OCI-LY3 (cell line): Measurements from ENCODE around the gene FASTK.
A peak's percentile ranks its signal among the peaks of the same experiment; 100 is the strongest.

Source experiments
- H2AFZ ChIP-seq: fragments of 200-600, 300-600 bp; shearing (Covaris generic); 2 replicates; pipeline ENCODE4 v1.6.0; 2014; ENCODE audit warnings: antibody characterized with exemption, low read depth, low read length
- H3K27ac ChIP-seq: fragments of 200-600, 300-600 bp; sonication (generic); 2 replicates; pipeline ENCODE4 v1.5.1; 2014; ENCODE audit warnings: mild to moderate bottlenecking, low read length, moderate library complexity, mixed read lengths
- H3K27me3 ChIP-seq: fragments of 200-600, 300-600 bp; sonication (generic); 2 replicates; pipeline ENCODE4 v1.6.1; 2014; ENCODE audit warnings: low read depth, low read length, mixed read lengths
- H3K36me3 ChIP-seq: fragments of 200-600, 300-600 bp; sonication (generic); replicated peaks from 2 replicates; pipeline ENCODE3; 2014; ENCODE audit warnings: low read depth, low read length, mixed read lengths
- H3K4me1 ChIP-seq: fragments of 300-600, 200-600 bp; sonication (generic); 2 replicates; pipeline ENCODE4 v1.6.1; 2014; ENCODE audit warnings: low read length, mixed read lengths
- H3K4me2 ChIP-seq: fragments of 200-600, 300-600 bp; sonication (generic); 2 replicates; pipeline ENCODE4 v1.6.1; 2014; ENCODE audit warnings: low read length, mixed read lengths
- H3K4me3 ChIP-seq: fragments of 300-600, 200-600 bp; sonication (generic); 2 replicates; pipeline ENCODE4 v1.5.1; 2014; ENCODE audit warnings: antibody characterized with exemption, mild to moderate bottlenecking, low read length, moderate library complexity
- H3K79me2 ChIP-seq: fragments of 300-600, 200-600 bp; shearing (Covaris generic); 2 replicates; pipeline ENCODE4 v1.6.1; 2014; ENCODE audit warnings: mild to moderate bottlenecking, low read length, mixed read lengths
- H3K9ac ChIP-seq: fragments of 300-600, 200-600 bp; shearing (Covaris generic); 2 replicates; pipeline ENCODE4 v1.6.0; 2014; ENCODE audit warnings: mild to moderate bottlenecking, low read length, moderate library complexity
- H3K9me3 ChIP-seq: fragments of 200-600, 300-600 bp; shearing (Covaris generic); 2 replicates; pipeline ENCODE4 v1.6.1; 2014; ENCODE audit warnings: low read length, mixed read lengths; ENCODE audit not compliant: insufficient read depth
- H4K20me1 ChIP-seq: fragments of 200-600, 300-600 bp; sonication (generic); 2 replicates; pipeline ENCODE4 v1.6.1; 2016; ENCODE audit warnings: low read length, mixed read lengths; ENCODE audit not compliant: insufficient read depth
- EZH2phosphoT487 ChIP-seq: fragments of 200-600 bp; shearing (Covaris generic); IDR thresholded peaks from 2 replicates; pipeline ENCODE4 v1.6.1; 2018; ENCODE audit warnings: antibody characterized with exemption, mixed run types, low read depth
- TF ChIP-seq, protein P1 (sequence below): fragments of 200-600, 300-600 bp; sonication (generic); IDR thresholded peaks from 2 replicates; pipeline ENCODE4 v1.5.1; 2014; ENCODE audit warnings: antibody characterized with exemption, low read length, low read depth

FASTK gene, protein sequence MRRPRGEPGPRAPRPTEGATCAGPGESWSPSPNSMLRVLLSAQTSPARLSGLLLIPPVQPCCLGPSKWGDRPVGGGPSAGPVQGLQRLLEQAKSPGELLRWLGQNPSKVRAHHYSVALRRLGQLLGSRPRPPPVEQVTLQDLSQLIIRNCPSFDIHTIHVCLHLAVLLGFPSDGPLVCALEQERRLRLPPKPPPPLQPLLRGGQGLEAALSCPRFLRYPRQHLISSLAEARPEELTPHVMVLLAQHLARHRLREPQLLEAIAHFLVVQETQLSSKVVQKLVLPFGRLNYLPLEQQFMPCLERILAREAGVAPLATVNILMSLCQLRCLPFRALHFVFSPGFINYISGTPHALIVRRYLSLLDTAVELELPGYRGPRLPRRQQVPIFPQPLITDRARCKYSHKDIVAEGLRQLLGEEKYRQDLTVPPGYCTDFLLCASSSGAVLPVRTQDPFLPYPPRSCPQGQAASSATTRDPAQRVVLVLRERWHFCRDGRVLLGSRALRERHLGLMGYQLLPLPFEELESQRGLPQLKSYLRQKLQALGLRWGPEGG

DNA sequence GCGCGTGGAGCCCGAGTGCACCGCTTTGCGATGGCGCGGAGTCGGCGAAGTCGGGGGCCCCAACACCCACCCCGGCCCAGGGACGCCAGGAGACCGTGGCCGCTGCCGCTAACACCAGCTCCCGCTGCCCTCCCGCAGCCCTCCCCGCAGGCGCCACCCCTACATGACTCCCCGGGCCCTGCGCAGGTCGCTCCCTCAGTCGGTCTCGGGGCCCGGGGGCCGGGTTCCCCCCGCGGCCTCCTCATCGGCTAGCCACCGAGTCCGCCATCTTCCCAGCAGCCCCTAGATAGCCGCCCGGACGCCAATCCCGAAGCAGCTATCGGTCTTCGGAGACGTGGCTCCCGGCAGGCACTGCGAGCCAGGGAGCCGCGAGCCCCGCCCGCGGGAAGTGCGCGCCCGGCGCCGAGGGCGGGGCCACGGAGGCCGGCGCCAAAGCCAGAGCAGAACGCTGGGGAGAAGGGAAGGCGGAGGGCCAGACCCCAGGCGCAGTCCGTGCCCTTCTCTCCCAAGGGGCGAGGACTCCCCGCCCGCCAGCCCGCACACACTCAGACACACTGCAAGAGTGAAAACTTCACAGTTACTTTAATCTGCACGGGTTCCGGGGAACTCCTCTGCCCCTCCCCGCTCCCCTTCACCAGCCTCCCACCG, at the start of gene FASTK:
TSS of gene FASTK (minus strand) at position 288 of the 648 bp plus-strand sequence. CDS start at position 245, 43 bp downstream.
- Histone ChIP-seq H3K4me2 (peak within 1 kb of the TSS; percentile 88), H3K9ac (peak within 1 kb of the TSS; percentile 92), H3K9me3 (no peaks in the 10 kb centered on the region), H3K79me2 (peaks cover 43% of the 10 kb centered on the region), H4K20me1 (no peaks in the 10 kb centered on the region), H3K4me1 (peaks cover 49% of the 10 kb centered on the region), H3K27me3 (no peaks in the 10 kb centered on the region), H3K36me3 (peaks cover 10% of the 10 kb centered on the region), H3K4me3 (peak within 1 kb of the TSS; percentile 94), H3K27ac (peak within 1 kb of the TSS; percentile 59), H2AFZ (no peak within 1 kb of the TSS)
- TF ChIP-seq EZH2phosphoT487, result no peak
- TF ChIP-seq, protein P1, sequence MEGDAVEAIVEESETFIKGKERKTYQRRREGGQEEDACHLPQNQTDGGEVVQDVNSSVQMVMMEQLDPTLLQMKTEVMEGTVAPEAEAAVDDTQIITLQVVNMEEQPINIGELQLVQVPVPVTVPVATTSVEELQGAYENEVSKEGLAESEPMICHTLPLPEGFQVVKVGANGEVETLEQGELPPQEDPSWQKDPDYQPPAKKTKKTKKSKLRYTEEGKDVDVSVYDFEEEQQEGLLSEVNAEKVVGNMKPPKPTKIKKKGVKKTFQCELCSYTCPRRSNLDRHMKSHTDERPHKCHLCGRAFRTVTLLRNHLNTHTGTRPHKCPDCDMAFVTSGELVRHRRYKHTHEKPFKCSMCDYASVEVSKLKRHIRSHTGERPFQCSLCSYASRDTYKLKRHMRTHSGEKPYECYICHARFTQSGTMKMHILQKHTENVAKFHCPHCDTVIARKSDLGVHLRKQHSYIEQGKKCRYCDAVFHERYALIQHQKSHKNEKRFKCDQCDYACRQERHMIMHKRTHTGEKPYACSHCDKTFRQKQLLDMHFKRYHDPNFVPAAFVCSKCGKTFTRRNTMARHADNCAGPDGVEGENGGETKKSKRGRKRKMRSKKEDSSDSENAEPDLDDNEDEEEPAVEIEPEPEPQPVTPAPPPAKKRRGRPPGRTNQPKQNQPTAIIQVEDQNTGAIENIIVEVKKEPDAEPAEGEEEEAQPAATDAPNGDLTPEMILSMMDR, result no peak

DNA sequence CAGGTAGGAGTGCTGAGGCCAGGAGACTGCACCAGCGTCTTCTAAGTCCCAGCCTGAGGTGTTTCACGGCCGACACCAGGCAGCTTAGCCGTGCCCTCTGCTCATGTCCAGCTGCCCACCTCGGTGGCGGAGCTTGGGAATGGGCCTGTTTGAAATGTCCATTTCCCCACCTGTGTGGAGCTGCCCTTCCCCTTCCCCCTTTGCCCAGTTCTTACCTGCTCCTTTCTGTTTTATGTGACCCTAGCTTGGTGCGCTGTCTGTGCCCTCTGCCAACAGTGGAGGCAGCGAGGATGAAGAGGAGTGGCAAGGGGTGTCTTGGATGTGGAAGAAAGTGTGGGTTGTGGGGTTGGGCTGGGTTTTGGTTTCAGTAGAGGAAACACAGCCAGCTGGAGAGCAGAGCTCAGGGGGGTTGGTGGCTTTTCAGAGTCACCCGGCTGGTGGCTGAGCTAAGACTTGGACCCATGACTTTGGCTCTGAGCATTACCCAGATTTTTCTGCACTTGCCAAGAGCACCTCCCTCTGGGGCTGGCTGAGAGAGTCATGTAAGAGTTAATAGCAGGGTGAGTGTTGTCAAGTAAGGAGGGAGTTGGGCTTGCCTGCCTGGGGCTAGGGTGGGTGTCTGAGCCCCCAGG, 49.5 kb upstream of the FASTK start:
- H3K4me2 ChIP-seq, result no peak overlapping the region
- no peak overlapping the region for H3K27ac ChIP-seq
- H3K27me3 ChIP-seq, result no peaks in the 10 kb centered on the region
- no peak for TF ChIP-seq EZH2phosphoT487
- TF ChIP-seq, protein P1, result no peak
- H3K79me2 ChIP-seq, result no peaks in the 10 kb centered on the region
- no peak overlapping the region for H3K4me3 ChIP-seq
- no peaks in the 10 kb centered on the region for H3K4me1 ChIP-seq
- H3K9me3 ChIP-seq, result no peaks in the 10 kb centered on the region
- H3K36me3 ChIP-seq, result no peaks in the 10 kb centered on the region
- no peak overlapping the region for H3K9ac ChIP-seq
- H2AFZ ChIP-seq, result no peak overlapping the region
- peaks cover 4% of the 10 kb centered on the region; the same call in 1 of the 2 replicates for H4K20me1 ChIP-seq

DNA sequence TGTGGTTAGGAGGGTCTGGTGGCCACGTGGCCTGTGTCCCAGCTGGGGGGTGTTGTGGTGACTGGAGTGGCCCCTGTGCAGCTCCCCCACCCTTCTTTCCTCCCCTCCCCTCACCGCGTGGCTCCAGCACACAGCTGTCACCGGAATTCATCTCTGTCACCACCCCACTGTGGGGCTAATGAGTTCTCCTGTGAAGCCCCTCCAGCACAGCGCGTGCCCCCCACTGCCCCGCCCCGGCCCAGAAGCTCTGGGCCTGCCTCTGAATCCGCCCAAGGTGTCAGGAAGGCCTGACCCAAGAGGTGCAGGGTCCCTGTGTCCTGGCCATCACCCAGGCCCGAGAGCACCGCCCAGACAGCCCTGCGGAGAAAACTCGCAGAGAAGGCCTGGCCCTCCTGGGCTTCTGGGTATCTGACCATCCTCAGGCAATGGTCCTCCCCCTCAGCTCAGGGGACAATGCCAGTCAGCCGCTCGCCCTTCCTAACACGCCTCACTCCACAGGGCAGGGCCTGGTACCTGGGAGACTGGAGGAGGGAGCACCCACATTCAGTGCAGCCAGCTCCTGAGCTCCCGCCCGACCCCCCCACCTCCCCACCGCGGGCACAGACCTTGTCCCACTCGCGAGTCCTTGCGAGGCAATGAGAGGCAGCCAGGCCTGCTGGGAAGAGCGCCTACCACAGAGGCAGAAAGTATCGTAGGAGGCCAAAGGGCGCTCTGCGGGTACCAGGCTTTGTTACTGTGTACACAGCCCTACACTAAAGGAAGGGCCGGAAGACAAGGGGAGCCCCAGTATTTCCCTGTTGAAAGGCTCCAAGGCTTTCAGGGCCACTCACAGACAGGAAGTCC, 48.7 kb upstream of the FASTK start:
- Histone ChIP-seq H2AFZ (no peak overlapping the region), H3K4me1 (no peaks in the 10 kb centered on the region), H3K27me3 (no peaks in the 10 kb centered on the region), H3K9me3 (no peaks in the 10 kb centered on the region), H3K4me3 (no peak overlapping the region), H3K9ac (no peak overlapping the region), H4K20me1 (peaks cover 9% of the 10 kb centered on the region), H3K4me2 (no peak overlapping the region), H3K27ac (no peak overlapping the region), H3K79me2 (no peaks in the 10 kb centered on the region), H3K36me3 (no peaks in the 10 kb centered on the region)
- TF ChIP-seq EZH2phosphoT487, result no peak
- TF ChIP-seq, protein P1, result no peak
